ENCODE data around the gene BARD1. TPM values are rescaled to one million over a fixed set of nuclear protein-coding genes. Genes with fewer than 3 reads are reported as not detected.

BARD1 gene
- total RNA-seq, 1 experiment from 2014 or later = 39.6 TPM

DNA sequence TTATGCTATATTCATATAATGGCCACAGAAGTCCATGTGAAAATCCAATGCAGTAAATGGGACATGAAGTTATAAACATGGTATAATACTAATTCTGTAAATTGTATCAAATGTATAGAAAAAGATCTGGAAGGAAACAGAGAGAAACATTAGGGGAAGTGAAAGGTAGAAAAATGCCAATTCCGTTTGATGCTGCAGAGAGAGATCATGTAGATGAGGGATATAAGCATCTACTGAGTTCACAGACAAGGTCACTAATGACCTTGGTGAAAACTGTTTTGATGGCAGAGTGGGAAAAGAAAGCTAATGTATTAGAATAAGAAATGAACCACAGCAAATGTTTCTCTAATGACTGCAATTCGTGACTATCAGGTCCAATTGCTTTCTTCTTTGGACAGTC lies 56.0 kb downstream of the BARD1 start (continued):
- TF ChIP-seq, protein P1, sequence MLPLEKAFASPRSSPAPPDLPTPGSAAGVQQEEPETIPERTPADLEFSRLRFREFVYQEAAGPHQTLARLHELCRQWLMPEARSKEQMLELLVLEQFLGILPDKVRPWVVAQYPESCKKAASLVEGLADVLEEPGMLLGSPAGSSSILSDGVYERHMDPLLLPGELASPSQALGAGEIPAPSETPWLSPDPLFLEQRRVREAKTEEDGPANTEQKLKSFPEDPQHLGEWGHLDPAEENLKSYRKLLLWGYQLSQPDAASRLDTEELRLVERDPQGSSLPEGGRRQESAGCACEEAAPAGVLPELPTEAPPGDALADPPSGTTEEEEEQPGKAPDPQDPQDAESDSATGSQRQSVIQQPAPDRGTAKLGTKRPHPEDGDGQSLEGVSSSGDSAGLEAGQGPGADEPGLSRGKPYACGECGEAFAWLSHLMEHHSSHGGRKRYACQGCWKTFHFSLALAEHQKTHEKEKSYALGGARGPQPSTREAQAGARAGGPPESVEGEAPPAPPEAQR (CRISPR knock-in tag; IDR thresholded peaks at IDR 0.05) = no peak

DNA sequence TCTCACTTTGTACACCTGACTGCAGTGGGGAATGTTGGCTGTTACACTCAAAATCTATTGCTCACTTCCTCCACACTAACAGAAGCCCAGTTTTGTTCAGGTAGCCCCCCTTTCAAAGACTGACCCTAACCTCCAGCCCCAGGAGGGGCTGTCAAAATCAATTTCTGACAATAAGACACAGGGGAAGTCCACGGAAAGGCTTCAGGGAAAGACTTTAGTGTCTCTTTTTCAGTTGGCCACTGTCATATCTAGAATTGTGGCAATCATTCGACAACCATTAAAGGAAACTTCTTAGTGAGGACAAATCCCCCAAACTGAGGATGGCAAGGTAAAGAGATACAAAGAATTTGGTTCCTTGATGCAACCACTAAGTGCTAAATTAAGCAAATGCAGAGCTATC lies 59.0 kb downstream of the BARD1 start:
- Mint-ChIP-seq H3K4me1 (no peaks in the 10 kb centered on the region), H3K9me3 (no peaks in the 10 kb centered on the region), H3K27me3 (ENCODE audit: low read depth) (no peaks in the 10 kb centered on the region), H3K27ac (no peak overlapping the region), H3K4me3 (no peak overlapping the region), H3K36me3 (peaks cover 49% of the 10 kb centered on the region)
- TF ChIP-seq TEAD1 (CRISPR knock-in tag; IDR thresholded peaks at IDR 0.05) (no peak), TEAD4 (CRISPR knock-in tag; IDR thresholded peaks at IDR 0.05) (no peak), SMAD3 (CRISPR knock-in tag; IDR thresholded peaks at IDR 0.05; ENCODE audit: borderline replicate concordance) (no peak), ZNF232 (CRISPR knock-in tag; IDR thresholded peaks at IDR 0.05) (no peak), NR3C1 (CRISPR knock-in tag; conservative IDR thresholded peaks at IDR 0.05; ENCODE audit: low read depth) (no peak), MXD4 (CRISPR knock-in tag; IDR thresholded peaks at IDR 0.05; ENCODE audit: borderline replicate concordance) (no peak), SMAD4 (CRISPR knock-in tag; IDR thresholded peaks at IDR 0.05) (no peak), RORB (CRISPR knock-in tag; IDR thresholded peaks at IDR 0.05) (no peak), ELF4 (CRISPR knock-in tag; IDR thresholded peaks at IDR 0.05; ENCODE audit: low read depth) (no peak), ESRRA (CRISPR knock-in tag; IDR thresholded peaks at IDR 0.05; ENCODE audit: borderline replicate concordance) (no peak)
- TF ChIP-seq, protein P2, sequence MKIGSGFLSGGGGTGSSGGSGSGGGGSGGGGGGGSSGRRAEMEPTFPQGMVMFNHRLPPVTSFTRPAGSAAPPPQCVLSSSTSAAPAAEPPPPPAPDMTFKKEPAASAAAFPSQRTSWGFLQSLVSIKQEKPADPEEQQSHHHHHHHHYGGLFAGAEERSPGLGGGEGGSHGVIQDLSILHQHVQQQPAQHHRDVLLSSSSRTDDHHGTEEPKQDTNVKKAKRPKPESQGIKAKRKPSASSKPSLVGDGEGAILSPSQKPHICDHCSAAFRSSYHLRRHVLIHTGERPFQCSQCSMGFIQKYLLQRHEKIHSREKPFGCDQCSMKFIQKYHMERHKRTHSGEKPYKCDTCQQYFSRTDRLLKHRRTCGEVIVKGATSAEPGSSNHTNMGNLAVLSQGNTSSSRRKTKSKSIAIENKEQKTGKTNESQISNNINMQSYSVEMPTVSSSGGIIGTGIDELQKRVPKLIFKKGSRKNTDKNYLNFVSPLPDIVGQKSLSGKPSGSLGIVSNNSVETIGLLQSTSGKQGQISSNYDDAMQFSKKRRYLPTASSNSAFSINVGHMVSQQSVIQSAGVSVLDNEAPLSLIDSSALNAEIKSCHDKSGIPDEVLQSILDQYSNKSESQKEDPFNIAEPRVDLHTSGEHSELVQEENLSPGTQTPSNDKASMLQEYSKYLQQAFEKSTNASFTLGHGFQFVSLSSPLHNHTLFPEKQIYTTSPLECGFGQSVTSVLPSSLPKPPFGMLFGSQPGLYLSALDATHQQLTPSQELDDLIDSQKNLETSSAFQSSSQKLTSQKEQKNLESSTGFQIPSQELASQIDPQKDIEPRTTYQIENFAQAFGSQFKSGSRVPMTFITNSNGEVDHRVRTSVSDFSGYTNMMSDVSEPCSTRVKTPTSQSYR (CRISPR knock-in tag; IDR thresholded peaks at IDR 0.05) = no peak
- TF ChIP-seq, protein P3, sequence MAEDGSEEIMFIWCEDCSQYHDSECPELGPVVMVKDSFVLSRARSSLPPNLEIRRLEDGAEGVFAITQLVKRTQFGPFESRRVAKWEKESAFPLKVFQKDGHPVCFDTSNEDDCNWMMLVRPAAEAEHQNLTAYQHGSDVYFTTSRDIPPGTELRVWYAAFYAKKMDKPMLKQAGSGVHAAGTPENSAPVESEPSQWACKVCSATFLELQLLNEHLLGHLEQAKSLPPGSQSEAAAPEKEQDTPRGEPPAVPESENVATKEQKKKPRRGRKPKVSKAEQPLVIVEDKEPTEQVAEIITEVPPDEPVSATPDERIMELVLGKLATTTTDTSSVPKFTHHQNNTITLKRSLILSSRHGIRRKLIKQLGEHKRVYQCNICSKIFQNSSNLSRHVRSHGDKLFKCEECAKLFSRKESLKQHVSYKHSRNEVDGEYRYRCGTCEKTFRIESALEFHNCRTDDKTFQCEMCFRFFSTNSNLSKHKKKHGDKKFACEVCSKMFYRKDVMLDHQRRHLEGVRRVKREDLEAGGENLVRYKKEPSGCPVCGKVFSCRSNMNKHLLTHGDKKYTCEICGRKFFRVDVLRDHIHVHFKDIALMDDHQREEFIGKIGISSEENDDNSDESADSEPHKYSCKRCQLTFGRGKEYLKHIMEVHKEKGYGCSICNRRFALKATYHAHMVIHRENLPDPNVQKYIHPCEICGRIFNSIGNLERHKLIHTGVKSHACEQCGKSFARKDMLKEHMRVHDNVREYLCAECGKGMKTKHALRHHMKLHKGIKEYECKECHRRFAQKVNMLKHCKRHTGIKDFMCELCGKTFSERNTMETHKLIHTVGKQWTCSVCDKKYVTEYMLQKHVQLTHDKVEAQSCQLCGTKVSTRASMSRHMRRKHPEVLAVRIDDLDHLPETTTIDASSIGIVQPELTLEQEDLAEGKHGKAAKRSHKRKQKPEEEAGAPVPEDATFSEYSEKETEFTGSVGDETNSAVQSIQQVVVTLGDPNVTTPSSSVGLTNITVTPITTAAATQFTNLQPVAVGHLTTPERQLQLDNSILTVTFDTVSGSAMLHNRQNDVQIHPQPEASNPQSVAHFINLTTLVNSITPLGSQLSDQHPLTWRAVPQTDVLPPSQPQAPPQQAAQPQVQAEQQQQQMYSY (CRISPR knock-in tag; IDR thresholded peaks at IDR 0.05) = no peak
- TF ChIP-seq, protein P4, sequence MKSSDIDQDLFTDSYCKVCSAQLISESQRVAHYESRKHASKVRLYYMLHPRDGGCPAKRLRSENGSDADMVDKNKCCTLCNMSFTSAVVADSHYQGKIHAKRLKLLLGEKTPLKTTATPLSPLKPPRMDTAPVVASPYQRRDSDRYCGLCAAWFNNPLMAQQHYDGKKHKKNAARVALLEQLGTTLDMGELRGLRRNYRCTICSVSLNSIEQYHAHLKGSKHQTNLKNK (CRISPR knock-in tag; IDR thresholded peaks at IDR 0.05) = no peak
- TF ChIP-seq, protein P5, sequence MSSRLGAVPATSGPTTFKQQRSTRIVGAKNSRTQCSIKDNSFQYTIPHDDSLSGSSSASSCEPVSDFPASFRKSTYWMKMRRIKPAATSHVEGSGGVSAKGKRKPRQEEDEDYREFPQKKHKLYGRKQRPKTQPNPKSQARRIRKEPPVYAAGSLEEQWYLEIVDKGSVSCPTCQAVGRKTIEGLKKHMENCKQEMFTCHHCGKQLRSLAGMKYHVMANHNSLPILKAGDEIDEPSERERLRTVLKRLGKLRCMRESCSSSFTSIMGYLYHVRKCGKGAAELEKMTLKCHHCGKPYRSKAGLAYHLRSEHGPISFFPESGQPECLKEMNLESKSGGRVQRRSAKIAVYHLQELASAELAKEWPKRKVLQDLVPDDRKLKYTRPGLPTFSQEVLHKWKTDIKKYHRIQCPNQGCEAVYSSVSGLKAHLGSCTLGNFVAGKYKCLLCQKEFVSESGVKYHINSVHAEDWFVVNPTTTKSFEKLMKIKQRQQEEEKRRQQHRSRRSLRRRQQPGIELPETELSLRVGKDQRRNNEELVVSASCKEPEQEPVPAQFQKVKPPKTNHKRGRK (CRISPR knock-in tag; IDR thresholded peaks at IDR 0.05; ENCODE audit: borderline replicate concordance) = no peak
- DNase-seq (ENCODE audit: low spot score) (no peak), ATAC-seq (no peak)
- ChIA-PET POLR2A (no interaction called here), CTCF (no interaction called here)

Data from WTC11 (cell line).